BJ (cell line): Measurements from ENCODE around the gene ST3GAL4. TPM values are rescaled to one million over a fixed set of nuclear protein-coding genes. Genes with fewer than 3 reads are reported as not detected.

Experiments used
- CTCF ChIA-PET: fragments of 350-600 bp; formaldehyde crosslinking; extraction: SDS; loops from one replicate; lab custom pipeline; 2021; ENCODE audit warnings: antibody characterized with exemption, inconsistent platforms; lab: Yijun Ruan, JAX
- POLR2A ChIA-PET: fragments of 300-600 bp; sonication (Branson Sonifier 250); formaldehyde crosslinking; extraction: SDS; loops from one replicate; lab custom pipeline; 2021; ENCODE audit warnings: antibody characterized with exemption; lab: Charles Lee
- DNase-seq: peaks from one replicate; pipeline ENCODE4 v3.0.0-alpha.2; 2011; ENCODE audit warnings: low read depth
- H3K27me3 ChIP-seq: 2 replicates; pipeline ENCODE4 v1.6.0; 2011; ENCODE audit warnings: low read length; ENCODE audit not compliant: control insufficient read depth, insufficient read depth
- H3K36me3 ChIP-seq: 2 replicates; pipeline ENCODE4 v1.5.1; 2011; ENCODE audit warnings: low read length; ENCODE audit not compliant: control insufficient read depth, insufficient read depth
- H3K4me3 ChIP-seq: 2 replicates; pipeline ENCODE4 v1.5.1; 2011; ENCODE audit warnings: low read depth, mild to moderate bottlenecking, control low read depth, low read length
- polyA plus RNA-seq: library from polyadenylated mRNA; depleted of rRNA; stranded (reverse); fragments of >200 nt; gene quantifications from 2 replicates; pipeline ENCODE4 v1.2.3, GENCODE V29; 2011
- TF ChIP-seq, protein P1 (sequence below): IDR thresholded peaks from 2 replicates; pipeline ENCODE4 v1.5.1; 2011; ENCODE audit warnings: low read depth, mild to moderate bottlenecking, control low read depth, inconsistent platforms, low read length, moderate library complexity; ENCODE audit not compliant: insufficient read depth

Gene ST3GAL4
- polyA plus RNA-seq, 1 experiment = 31.8 TPM

GRCh38 chr11:126417091-126417862 is 61.8 kb downstream of the ST3GAL4 start:
- Histone ChIP-seq H3K36me3 (peaks cover 9% of the 10 kb centered on the region), H3K27me3 (no peaks in the 10 kb centered on the region), H3K4me3 (peak overlapping the region; percentile 45)
- TF ChIP-seq, protein P1, sequence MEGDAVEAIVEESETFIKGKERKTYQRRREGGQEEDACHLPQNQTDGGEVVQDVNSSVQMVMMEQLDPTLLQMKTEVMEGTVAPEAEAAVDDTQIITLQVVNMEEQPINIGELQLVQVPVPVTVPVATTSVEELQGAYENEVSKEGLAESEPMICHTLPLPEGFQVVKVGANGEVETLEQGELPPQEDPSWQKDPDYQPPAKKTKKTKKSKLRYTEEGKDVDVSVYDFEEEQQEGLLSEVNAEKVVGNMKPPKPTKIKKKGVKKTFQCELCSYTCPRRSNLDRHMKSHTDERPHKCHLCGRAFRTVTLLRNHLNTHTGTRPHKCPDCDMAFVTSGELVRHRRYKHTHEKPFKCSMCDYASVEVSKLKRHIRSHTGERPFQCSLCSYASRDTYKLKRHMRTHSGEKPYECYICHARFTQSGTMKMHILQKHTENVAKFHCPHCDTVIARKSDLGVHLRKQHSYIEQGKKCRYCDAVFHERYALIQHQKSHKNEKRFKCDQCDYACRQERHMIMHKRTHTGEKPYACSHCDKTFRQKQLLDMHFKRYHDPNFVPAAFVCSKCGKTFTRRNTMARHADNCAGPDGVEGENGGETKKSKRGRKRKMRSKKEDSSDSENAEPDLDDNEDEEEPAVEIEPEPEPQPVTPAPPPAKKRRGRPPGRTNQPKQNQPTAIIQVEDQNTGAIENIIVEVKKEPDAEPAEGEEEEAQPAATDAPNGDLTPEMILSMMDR = no peak
- DNase-seq = no peak
- ChIA-PET CTCF (interaction anchor here (0.9 to 1.7 kb wide), 3 partner anchors 12 to 110 kb away, joined by 3 to 7 read pairs (median 3); no protein-coding TSS in a partner anchor), POLR2A (interaction anchor here (0.7 kb wide), 1 partner anchor 9 kb away, joined by 9 read pairs; no protein-coding TSS in a partner anchor)

- CTCF ChIA-PET = interaction anchor here (0.7 to 1.6 kb wide), 4 partner anchors 8 to 108 kb away, joined by 3 to 6 read pairs (median 4); no protein-coding TSS in a partner anchor
- Histone ChIP-seq H3K4me3 (no peak overlapping the region), H3K36me3 (peaks cover 2% of the 10 kb centered on the region), H3K27me3 (no peaks in the 10 kb centered on the region)
- no peak for DNase-seq
- TF ChIP-seq, protein P1 = no peak
- POLR2A ChIA-PET = interaction anchor here (0.6 kb wide), 1 partner anchor 112 kb away, joined by 3 read pairs; no protein-coding TSS in a partner anchor
Observed at GRCh38 chr11:126418887-126419286, 63.4 kb downstream of the ST3GAL4 start.

DNA sequence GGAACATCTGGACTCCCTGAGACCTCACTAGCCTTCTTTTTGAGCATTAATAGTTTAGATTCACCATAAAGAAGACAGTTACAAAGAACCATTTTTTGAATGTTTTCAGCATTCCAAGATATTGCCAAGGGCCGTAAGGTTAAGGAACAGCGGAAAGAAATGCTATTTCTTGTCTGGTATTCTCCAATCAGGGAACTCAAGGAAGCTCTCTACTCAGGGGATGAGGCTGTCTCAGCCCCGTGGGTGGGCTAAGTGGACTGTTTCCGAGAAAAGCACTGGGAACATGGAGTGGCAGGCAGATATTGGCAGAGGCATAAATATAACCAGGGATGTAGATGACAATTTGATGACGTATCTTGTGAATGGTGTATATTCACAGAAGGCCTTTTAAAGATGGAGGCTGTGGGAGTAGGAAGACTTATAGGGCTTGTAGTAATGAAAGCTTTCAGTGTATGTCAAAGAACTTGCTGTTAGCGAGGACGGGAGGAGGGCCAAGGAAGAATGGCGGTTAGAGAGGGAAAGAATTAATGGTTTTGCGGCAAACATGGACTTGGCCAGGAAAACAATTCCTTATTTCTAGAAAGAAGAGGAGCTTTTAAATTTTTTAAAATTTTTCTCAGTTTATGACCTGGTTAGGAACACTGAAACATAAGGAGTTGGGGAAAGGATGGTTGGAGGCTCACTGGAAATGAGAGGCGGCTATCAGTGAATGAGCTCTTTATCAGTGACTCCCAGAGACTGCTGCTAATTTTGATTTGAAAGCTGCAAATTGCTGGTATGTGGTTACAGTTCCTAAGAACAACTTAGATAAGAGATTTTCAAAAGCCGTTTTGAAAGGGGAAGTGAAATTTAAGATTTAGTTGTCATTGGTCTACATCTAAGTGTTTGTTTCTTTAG is 64.6 kb downstream of the ST3GAL4 start:
- peaks cover 6% of the 10 kb centered on the region for H3K36me3 ChIP-seq
- TF ChIP-seq, protein P1 = no peak
- ChIA-PET POLR2A (interaction anchor here (0.6 kb wide), 1 partner anchor 114 kb away, joined by 3 read pairs; no protein-coding TSS in a partner anchor), CTCF (interaction anchor here (1.0 to 3.5 kb wide), 5 partner anchors 9 to 110 kb away, joined by 3 to 16 read pairs (median 5); no protein-coding TSS in a partner anchor)
- H3K27me3 ChIP-seq = no peaks in the 10 kb centered on the region
- no peak for DNase-seq
- H3K4me3 ChIP-seq = no peak overlapping the region

DNA sequence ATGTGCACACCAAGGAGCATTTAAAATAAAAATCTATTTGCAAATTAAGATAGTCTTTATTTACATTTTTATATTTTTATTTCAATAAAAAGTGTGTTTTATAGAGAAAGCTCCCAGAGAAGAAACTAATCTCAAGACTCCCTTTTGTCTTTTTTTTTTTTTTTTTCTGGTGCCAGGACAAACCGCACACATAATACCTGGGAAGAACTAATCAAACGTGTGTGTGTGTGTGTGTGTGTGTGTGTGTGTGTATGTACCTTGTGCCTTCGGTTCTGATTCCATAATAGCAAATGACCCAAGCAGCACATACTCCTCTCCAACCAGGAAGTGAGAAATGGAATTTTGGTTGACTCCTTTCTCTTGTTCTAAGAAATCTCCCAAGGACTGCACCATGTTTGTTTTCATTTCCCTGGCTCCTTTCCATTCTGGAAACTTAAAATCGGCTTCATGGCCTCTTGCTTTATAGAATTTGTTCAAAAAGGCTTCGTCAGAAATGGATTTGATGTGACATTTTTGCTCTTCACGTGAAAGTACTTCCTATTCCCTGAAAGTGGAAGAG is 65.3 kb downstream of the ST3GAL4 start:
- no peak for DNase-seq
- no peak overlapping the region for H3K4me3 ChIP-seq
- TF ChIP-seq, protein P1 = no peak
- ChIA-PET CTCF (interaction anchor here (1.4 to 3.5 kb wide), 2 partner anchors 10 to 110 kb away, joined by 3 to 16 read pairs; no protein-coding TSS in a partner anchor), POLR2A (no interaction called here)
- no peaks in the 10 kb centered on the region for H3K27me3 ChIP-seq
- H3K36me3 ChIP-seq = peaks cover 6% of the 10 kb centered on the region
